CD4-positive, alpha-beta T cell treated with Interferon alpha-2 for 1 hour (primary cell): ENCODE measurements around the gene MPST.
"Not testable (repeated sequence)": the region's sequence is repeated elsewhere in the genome, so short reads cannot be mapped to it uniquely, and the experiment has no call there.

Source experiments
- DNase-seq, 2 donors: peaks; one replicate each; pipeline ENCODE4 v3.0.0-alpha.2; 2020 to 2022

MPST gene

GRCh38 chr22:37062702-37063381 is 43.3 kb downstream of the MPST start:
- DNase-seq = no peak

GRCh38 chr22:37063431-37064420 is 44.2 kb downstream of the MPST start:
- no peak for DNase-seq

GRCh38 chr22:37064553-37064952 is 45.0 kb downstream of the MPST start:
- DNase-seq = no peak

- no peak for DNase-seq
Observed at GRCh38 chr22:37065180-37065579, 45.6 kb downstream of the MPST start.

- DNase-seq = no peak
Observed at GRCh38 chr22:37065961-37066360, 46.4 kb downstream of the MPST start.

GRCh38 chr22:37067428-37067827 is 47.9 kb downstream of the MPST start:
- DNase-seq = no peak

GRCh38 chr22:37068859-37069258 is 49.3 kb downstream of the MPST start:
- DNase-seq = no peak

GRCh38 chr22:37069319-37069718 is 49.8 kb downstream of the MPST start:
- no peak for DNase-seq

- DNase-seq = no peak
Observed at GRCh38 chr22:37069719-37070118, 50.2 kb downstream of the MPST start.

- no peak for DNase-seq
Observed at GRCh38 chr22:37070334-37070733, 50.8 kb downstream of the MPST start.

- DNase-seq = no peak
Observed at GRCh38 chr22:37070744-37071143, 51.2 kb downstream of the MPST start.

- not testable (repeated sequence) for DNase-seq
Observed at GRCh38 chr22:37071850-37072592, 52.5 kb downstream of the MPST start.

- no peak for DNase-seq
Observed at GRCh38 chr22:37072673-37073072, 53.1 kb downstream of the MPST start.

- DNase-seq = no peak
Observed at GRCh38 chr22:37074537-37074936, 55.0 kb downstream of the MPST start.

- no peak for DNase-seq
Observed at GRCh38 chr22:37075046-37075445, 55.5 kb downstream of the MPST start.

- no peak for DNase-seq
Observed at GRCh38 chr22:37075822-37076433, 56.4 kb downstream of the MPST start.

- peak; percentile 78 to 87 for DNase-seq
Observed at GRCh38 chr22:37077802-37078448, 58.4 kb downstream of the MPST start.

- DNase-seq = peak in 1 of 2 donors; percentile 13
Observed at GRCh38 chr22:37079158-37079557, 59.6 kb downstream of the MPST start.
